ENCODE measurements around the gene C2orf15. TPM values are rescaled to one million over a fixed set of nuclear protein-coding genes. Genes with fewer than 3 reads are reported as not detected.
"Not testable (repeated sequence)": the region's sequence is repeated elsewhere in the genome, so short reads cannot be mapped to it uniquely, and the experiment has no call there.

C2orf15 gene
- total RNA-seq, 2 donors from 2014 or later, result 0.33 TPM; not detected in 1

GRCh38 chr2:99156891-99157290 is 15.4 kb downstream of the C2orf15 start:
- intact Hi-C loops (cut with DNase I), result no loop called here

GRCh38 chr2:99158599-99158998 is 17.1 kb downstream of the C2orf15 start:
- no peak for DNase-seq (ENCODE audit: low spot score)
- intact Hi-C loops (cut with DNase I), result no loop called here

More at GRCh38 chr2:99156891-99157290, 15.4 kb downstream of the C2orf15 start:
- DNase-seq (ENCODE audit: low spot score), result no peak

- no peak for DNase-seq (ENCODE audit: low spot score)
- intact Hi-C loops (cut with DNase I), result no loop called here
These were observed 18.1 kb downstream of the C2orf15 start for GRCh38 chr2:99159594-99159993.

- no peak for DNase-seq (ENCODE audit: low spot score)
- intact Hi-C loops (cut with DNase I), result no loop called here
These were observed 24.7 kb downstream of the C2orf15 start for GRCh38 chr2:99166218-99166617.

GRCh38 chr2:99169534-99169933 is 28.0 kb downstream of the C2orf15 start:
- intact Hi-C loops (cut with DNase I), result no loop called here
- no peak for DNase-seq (ENCODE audit: low spot score)

GRCh38 chr2:99171377-99172140 is 30.1 kb downstream of the C2orf15 start:
- intact Hi-C loops (cut with DNase I), result no loop called here

GRCh38 chr2:99180755-99181623 is 39.5 kb downstream of the C2orf15 start, which contains the start of the genes MITD1 and MRPL30:
Gene MITD1, minus strand, starts transcription at chr2:99181058. Its CDS starts 77 bp downstream, at chr2:99180981.
Gene MRPL30, plus strand, starts transcription at chr2:99181184. Its CDS starts 5,020 bp downstream, at chr2:99186204.
- intact Hi-C loops (cut with DNase I), result no loop called here
- DNase-seq (ENCODE audit: low spot score), result peak; percentile 97

More at GRCh38 chr2:99171377-99172140, 30.1 kb downstream of the C2orf15 start:
- DNase-seq (ENCODE audit: low spot score), result no peak

GRCh38 chr2:99181624-99182000 is 40.1 kb downstream of the C2orf15 start:
- DNase-seq (ENCODE audit: low spot score), result no peak
- intact Hi-C loops (cut with DNase I), result no loop called here

GRCh38 chr2:99183025-99183424 is 41.5 kb downstream of the C2orf15 start:
- no peak for DNase-seq (ENCODE audit: low spot score)

GRCh38 chr2:99184811-99185210 is 43.3 kb downstream of the C2orf15 start:
- intact Hi-C loops (cut with DNase I), result no loop called here
- no peak for DNase-seq (ENCODE audit: low spot score)

More at GRCh38 chr2:99183025-99183424, 41.5 kb downstream of the C2orf15 start:
- intact Hi-C loops (cut with DNase I), result no loop called here

- no peak for DNase-seq (ENCODE audit: low spot score)
- intact Hi-C loops (cut with DNase I), result no loop called here
These were observed 45.5 kb downstream of the C2orf15 start for GRCh38 chr2:99187011-99187410.

GRCh38 chr2:99188357-99188756 is 46.9 kb downstream of the C2orf15 start:
- intact Hi-C loops (cut with DNase I), result no loop called here

GRCh38 chr2:99190548-99190947 is 49.0 kb downstream of the C2orf15 start:
- no peak for DNase-seq (ENCODE audit: low spot score)
- intact Hi-C loops (cut with DNase I), result no loop called here

More at GRCh38 chr2:99188357-99188756, 46.9 kb downstream of the C2orf15 start:
- DNase-seq (ENCODE audit: low spot score), result no peak

- intact Hi-C loops (cut with DNase I); DNase-seq (ENCODE audit: low spot score): not testable (repeated sequence)
These were observed 50.9 kb downstream of the C2orf15 start for GRCh38 chr2:99192364-99192763.

- no peak for DNase-seq (ENCODE audit: low spot score)
These were observed 56.8 kb downstream of the C2orf15 start for GRCh38 chr2:99198103-99198841.

GRCh38 chr2:99200076-99200800 is 58.7 kb downstream of the C2orf15 start:
- intact Hi-C loops (cut with DNase I), result no loop called here
- no peak for DNase-seq (ENCODE audit: low spot score)

More at GRCh38 chr2:99198103-99198841, 56.8 kb downstream of the C2orf15 start:
- intact Hi-C loops (cut with DNase I), result no loop called here
